Activated B cell treated with CpG ODN at 0.5 μM for 24 hours (primary cell): ENCODE data around the gene GPR21. TPM values are rescaled to one million over a fixed set of nuclear protein-coding genes. Genes with fewer than 3 reads are reported as not detected.

ENCODE experiments used
- ATAC-seq: fragments of 200-7000 bp; cut with Tn5 transposase; one replicate; pipeline ENCODE4 v1.10.0; 2021; ENCODE audit warnings: low read depth, mild to moderate bottlenecking, moderate library complexity
- CTCF ChIA-PET: fragments of 350-600 bp; sonication (Branson Sonifier 250); formaldehyde crosslinking; loops from one replicate; lab custom pipeline; 2021; ENCODE audit warnings: antibody characterized with exemption; lab: Charles Lee
- POLR2A ChIA-PET: fragments of 350-600 bp; sonication (Branson Sonifier 250); formaldehyde crosslinking; loops from one replicate; lab custom pipeline; 2021; ENCODE audit warnings: antibody characterized with exemption; lab: Charles Lee
- DNase-seq: peaks from one replicate; pipeline ENCODE4 v3.0.0; 2022
- H3K27ac Mint-ChIP-seq: one replicate; pipeline ENCODE4 v1.8.0; 2020; ENCODE audit warnings: mixed read lengths
- H3K27me3 Mint-ChIP-seq: one replicate; pipeline ENCODE4 v1.8.0; 2021; ENCODE audit warnings: mixed read lengths
- H3K36me3 Mint-ChIP-seq: one replicate; pipeline ENCODE4 v1.8.0; 2021; ENCODE audit warnings: low read depth, mixed read lengths
- H3K4me1 Mint-ChIP-seq: one replicate; pipeline ENCODE4 v1.8.0; 2021; ENCODE audit warnings: mixed read lengths
- H3K4me3 Mint-ChIP-seq: one replicate; pipeline ENCODE4 v1.8.0; 2020; ENCODE audit warnings: mild to moderate bottlenecking, mixed read lengths
- H3K9me3 Mint-ChIP-seq: one replicate; pipeline ENCODE4 v1.8.0; 2020; ENCODE audit warnings: mixed read lengths
- intact Hi-C: fragments of 100-400 bp; cut with micrococcal nuclease; formaldehyde crosslinking; loops from one replicate; pipeline ENCODE4 v1.15.1; 2024
- total RNA-seq: library from RNA; stranded (reverse); gene quantifications from 2 replicates; pipeline ENCODE4 v1.2.3, GENCODE V29; 2022
- TF ChIP-seq, protein P1 (sequence below): fragments of 200-600 bp; IDR thresholded peaks from one replicate; pipeline ENCODE4 v1.8.0; 2022; ENCODE audit warnings: antibody characterized with exemption, mild to moderate bottlenecking

Gene GPR21
- total RNA-seq, 1 donor from 2014 or later: 1.6 TPM

DNA sequence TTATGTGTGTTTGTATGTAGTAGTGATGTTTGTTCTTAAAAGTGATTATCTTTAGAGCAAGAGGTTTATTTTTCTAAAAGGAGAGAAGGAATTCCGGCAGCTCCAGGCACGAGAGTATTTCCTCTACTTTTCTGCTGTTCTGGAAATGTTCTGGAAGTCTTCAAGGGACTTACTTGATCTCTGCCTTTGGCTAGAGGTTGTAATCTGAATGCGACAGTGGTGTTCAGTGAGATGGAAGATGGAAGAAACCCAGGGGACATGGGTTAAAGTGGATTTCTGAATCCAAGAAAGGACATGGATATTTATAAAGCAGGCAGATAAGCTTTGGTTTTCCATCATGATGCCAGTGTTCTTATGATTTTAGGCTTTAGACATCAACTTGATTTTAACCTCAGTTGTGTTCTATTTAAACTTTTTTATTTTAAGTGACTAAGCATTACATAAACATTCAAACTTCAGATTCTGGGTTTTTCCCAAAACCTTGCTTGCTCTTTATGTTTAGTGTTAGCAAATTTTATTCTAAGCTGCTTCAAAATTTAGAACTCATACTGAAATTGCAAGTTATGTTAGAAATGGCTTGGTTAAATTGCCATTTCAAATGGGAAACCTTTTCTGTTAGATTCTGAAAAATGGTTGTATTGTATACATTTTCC is 3.6 kb downstream of the GPR21 start:
- no peak for ATAC-seq
- POLR2A ChIA-PET: no interaction called here
- Mint-ChIP-seq H3K4me3 (no peak overlapping the region), H3K36me3 (peaks cover 35% of the 10 kb centered on the region), H3K27ac (no peak overlapping the region), H3K27me3 (no peaks in the 10 kb centered on the region), H3K4me1 (peaks cover 23% of the 10 kb centered on the region), H3K9me3 (no peaks in the 10 kb centered on the region)
- CTCF ChIA-PET: no interaction called here
- TF ChIP-seq, protein P1, sequence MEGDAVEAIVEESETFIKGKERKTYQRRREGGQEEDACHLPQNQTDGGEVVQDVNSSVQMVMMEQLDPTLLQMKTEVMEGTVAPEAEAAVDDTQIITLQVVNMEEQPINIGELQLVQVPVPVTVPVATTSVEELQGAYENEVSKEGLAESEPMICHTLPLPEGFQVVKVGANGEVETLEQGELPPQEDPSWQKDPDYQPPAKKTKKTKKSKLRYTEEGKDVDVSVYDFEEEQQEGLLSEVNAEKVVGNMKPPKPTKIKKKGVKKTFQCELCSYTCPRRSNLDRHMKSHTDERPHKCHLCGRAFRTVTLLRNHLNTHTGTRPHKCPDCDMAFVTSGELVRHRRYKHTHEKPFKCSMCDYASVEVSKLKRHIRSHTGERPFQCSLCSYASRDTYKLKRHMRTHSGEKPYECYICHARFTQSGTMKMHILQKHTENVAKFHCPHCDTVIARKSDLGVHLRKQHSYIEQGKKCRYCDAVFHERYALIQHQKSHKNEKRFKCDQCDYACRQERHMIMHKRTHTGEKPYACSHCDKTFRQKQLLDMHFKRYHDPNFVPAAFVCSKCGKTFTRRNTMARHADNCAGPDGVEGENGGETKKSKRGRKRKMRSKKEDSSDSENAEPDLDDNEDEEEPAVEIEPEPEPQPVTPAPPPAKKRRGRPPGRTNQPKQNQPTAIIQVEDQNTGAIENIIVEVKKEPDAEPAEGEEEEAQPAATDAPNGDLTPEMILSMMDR: no peak
- DNase-seq: no peak
- intact Hi-C loops: no loop called here

DNA sequence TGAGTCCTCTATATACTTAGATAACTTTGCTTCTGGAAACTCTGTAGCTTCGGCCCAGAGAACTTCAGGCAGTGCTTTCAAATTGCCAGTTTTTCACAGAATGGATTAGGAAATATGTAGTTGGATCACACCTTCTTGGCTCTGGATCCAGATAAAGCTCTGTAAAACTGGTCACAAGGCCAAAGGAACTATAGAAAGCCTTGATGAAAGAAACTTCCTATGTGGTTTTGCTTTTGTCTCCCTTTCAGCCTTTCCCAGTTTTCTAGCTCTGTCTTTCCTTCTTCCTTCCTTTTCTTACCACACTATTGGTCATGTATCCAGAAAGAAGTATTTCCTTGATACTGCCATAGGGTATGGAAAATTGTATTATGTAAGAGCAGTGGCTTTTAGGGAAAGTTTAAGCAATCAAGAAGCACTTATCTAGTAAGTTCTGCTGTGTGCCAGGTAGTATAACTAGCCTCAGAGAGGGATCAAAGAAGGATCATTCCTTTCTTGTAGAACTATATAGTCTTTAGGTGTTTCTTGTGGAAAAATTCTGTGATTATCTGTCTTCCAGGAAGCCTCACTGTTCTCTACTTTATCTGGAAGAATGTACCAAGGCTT is 6.3 kb downstream of the GPR21 start:
- no peaks in the 10 kb centered on the region for H3K27me3 Mint-ChIP-seq
- ChIA-PET CTCF (interaction anchor here (1.1 kb wide), 1 partner anchor 310 kb away, joined by 3 read pairs; no protein-coding TSS in a partner anchor), POLR2A (no interaction called here)
- peaks cover 49% of the 10 kb centered on the region for H3K36me3 Mint-ChIP-seq
- DNase-seq: no peak
- H3K9me3 Mint-ChIP-seq: peaks cover 5% of the 10 kb centered on the region
- ATAC-seq: no peak
- TF ChIP-seq, protein P1: no peak
- peaks cover 4% of the 10 kb centered on the region for H3K4me1 Mint-ChIP-seq
- no peak overlapping the region for H3K27ac Mint-ChIP-seq
- no peak overlapping the region for H3K4me3 Mint-ChIP-seq
- intact Hi-C loops: no loop called here

DNA sequence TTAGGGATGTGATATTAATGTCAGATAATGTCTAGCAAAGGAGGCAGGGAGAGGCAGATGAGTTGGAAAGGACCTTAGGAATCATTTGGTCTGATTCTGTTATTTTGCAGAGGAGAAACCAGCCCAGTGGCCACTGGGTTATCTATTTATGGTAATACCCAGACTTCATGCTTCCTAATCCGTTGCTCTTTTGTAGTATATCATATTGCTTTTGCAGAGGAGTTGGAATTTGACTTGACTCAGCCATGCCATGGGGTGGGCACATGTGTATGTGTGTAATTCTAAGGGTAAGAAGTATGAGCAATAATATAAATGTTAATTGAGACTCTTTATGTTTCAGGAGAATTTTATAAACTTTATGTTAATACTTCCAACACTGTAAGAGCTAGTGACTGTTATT is 7.3 kb downstream of the GPR21 start:
- DNase-seq: no peak
- no peak overlapping the region for H3K27ac Mint-ChIP-seq
- peaks cover 5% of the 10 kb centered on the region for H3K9me3 Mint-ChIP-seq
- no peaks in the 10 kb centered on the region for H3K4me1 Mint-ChIP-seq
- POLR2A ChIA-PET: interaction anchor here (0.6 kb wide), 1 partner anchor 141 kb away, joined by 10 read pairs; no protein-coding TSS in a partner anchor
- intact Hi-C loops: no loop called here
- TF ChIP-seq, protein P1: no peak
- peaks cover 42% of the 10 kb centered on the region for H3K36me3 Mint-ChIP-seq
- CTCF ChIA-PET: no interaction called here
- no peak for ATAC-seq
- no peaks in the 10 kb centered on the region for H3K27me3 Mint-ChIP-seq
- no peak overlapping the region for H3K4me3 Mint-ChIP-seq

DNA sequence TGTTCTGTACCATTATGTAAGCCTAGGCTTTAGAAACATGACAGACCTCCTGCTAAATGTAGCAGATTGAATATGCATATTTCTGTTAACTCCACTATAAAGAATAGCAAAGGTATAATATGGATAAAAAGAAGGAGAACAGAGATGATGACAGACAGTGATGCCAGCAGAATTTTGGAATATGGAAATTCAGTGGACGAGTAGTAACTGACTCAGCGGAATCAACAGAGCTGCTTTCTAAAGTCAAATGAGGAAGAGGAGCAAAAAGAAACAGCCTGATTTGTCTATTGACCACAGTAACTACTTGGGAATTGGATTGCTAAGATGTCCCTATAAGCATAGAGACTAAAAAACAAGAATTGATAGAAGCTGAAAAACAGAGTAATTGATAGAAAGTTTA is 8.0 kb downstream of the GPR21 start:
- intact Hi-C loops: no loop called here
- H3K9me3 Mint-ChIP-seq: peaks cover 5% of the 10 kb centered on the region
- H3K4me3 Mint-ChIP-seq: no peak overlapping the region
- no peaks in the 10 kb centered on the region for H3K4me1 Mint-ChIP-seq
- H3K27me3 Mint-ChIP-seq: no peaks in the 10 kb centered on the region
- H3K36me3 Mint-ChIP-seq: peaks cover 39% of the 10 kb centered on the region
- ChIA-PET CTCF (no interaction called here), POLR2A (no interaction called here)
- no peak for DNase-seq
- no peak for ATAC-seq
- H3K27ac Mint-ChIP-seq: no peak overlapping the region
- TF ChIP-seq, protein P1: no peak

DNA sequence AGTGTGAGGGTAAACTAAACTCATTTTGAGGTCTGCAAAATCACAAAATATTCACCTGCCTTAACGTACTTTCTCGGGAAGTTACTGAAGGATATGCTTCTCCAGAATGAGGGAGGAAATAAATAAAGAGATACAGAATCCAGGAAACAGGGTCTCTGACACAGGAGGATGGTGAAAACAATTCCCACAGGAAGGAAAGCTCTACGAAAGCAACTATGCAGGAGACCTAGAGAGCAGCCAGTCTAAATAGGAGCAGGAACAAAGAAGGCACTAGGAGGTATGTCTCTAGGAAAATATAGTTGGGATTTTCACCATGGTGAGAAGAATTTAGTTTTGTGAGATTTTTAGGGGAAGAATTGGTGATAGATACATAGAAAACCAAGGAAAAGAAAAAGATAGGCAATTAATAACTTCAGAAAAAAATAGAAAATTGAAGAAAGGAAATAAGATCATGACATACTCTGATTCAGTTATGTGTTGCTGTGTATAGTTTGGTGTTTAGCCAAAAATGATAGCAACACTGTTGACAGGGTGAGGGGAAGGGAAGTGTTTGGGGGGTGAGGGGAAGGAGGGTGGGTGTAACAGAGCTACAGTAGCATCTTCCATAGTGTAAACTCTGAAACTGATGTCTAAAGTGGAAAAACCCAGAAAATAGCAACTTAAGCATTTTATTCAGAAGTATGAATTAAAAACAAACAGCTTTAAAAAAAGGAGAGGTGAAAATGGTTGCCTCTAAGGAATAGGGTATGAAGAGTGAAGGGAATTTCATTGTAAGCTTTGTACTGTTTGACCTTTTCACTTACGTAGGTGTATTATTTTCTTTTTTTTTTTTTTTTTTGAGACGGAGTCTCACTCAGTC is 9.8 kb downstream of the GPR21 start:
- Mint-ChIP-seq H3K36me3 (peaks cover 33% of the 10 kb centered on the region), H3K4me3 (no peak overlapping the region), H3K27me3 (no peaks in the 10 kb centered on the region), H3K4me1 (no peaks in the 10 kb centered on the region), H3K27ac (no peak overlapping the region), H3K9me3 (peaks cover 5% of the 10 kb centered on the region)
- POLR2A ChIA-PET: interaction anchor here (0.5 kb wide), 1 partner anchor 875 kb away, joined by 4 read pairs; no protein-coding TSS in a partner anchor
- ATAC-seq (no peak), DNase-seq (no peak)
- TF ChIP-seq, protein P1: no peak
- CTCF ChIA-PET: no interaction called here
- intact Hi-C loops: no loop called here
